ENCODE data around the gene RIMS1. TPM values are rescaled to one million over a fixed set of nuclear protein-coding genes. Genes with fewer than 3 reads are reported as not detected.

RIMS1 gene
- total and polyA plus RNA-seq, 12 donors, result 0.07 to 2.8 (median 0.20) TPM; not detected in 3

DNA sequence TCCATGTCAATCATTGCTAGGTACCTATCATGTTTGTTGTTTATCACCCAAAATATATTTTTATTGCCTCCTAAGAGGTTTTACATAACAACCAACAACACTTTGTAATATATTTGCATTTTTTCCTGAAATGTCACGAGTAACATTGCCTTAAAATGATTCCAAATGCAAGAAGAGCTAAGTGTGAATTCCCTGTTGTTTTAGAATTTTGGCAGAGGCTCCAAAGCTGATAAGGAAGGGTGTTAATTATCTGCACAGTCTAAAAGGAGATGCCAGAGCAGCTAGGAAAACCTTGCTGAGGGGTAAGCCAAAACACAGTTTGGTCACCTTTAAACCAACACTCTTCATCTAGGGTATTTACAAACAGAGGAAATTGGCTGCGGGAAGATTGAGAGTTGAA is 533.6 kb downstream of the RIMS1 start:
- 50 to 60% methylated on average over 2 of the region's 2 CpGs for WGBS, 2 donors

GRCh38 chr6:72420409-72420808 is 534.1 kb downstream of the RIMS1 start:
- no peaks in the 10 kb centered on the region for H3K4me1 ChIP-seq
- TF ChIP-seq, protein P1, sequence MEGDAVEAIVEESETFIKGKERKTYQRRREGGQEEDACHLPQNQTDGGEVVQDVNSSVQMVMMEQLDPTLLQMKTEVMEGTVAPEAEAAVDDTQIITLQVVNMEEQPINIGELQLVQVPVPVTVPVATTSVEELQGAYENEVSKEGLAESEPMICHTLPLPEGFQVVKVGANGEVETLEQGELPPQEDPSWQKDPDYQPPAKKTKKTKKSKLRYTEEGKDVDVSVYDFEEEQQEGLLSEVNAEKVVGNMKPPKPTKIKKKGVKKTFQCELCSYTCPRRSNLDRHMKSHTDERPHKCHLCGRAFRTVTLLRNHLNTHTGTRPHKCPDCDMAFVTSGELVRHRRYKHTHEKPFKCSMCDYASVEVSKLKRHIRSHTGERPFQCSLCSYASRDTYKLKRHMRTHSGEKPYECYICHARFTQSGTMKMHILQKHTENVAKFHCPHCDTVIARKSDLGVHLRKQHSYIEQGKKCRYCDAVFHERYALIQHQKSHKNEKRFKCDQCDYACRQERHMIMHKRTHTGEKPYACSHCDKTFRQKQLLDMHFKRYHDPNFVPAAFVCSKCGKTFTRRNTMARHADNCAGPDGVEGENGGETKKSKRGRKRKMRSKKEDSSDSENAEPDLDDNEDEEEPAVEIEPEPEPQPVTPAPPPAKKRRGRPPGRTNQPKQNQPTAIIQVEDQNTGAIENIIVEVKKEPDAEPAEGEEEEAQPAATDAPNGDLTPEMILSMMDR (IDR thresholded peaks at IDR 0.05), result no peak
- ATAC-seq (no peak), DNase-seq (no peak)
- intact Hi-C loops (cut with DNase I), result loop anchor here in 1 of 10 donors (10.0 kb wide), 1 partner anchor 924 kb away; no protein-coding TSS in a partner anchor
- no peaks in the 10 kb centered on the region for H3K9me3 ChIP-seq
- WGBS, 2 donors, result 54 to 59% methylated on average over 3 of the region's 3 CpGs
- H3K36me3 ChIP-seq, result no peaks in the 10 kb centered on the region
- peaks cover 0 to 14% (median 7%) of the 10 kb centered on the region in 7 donors for H3K27me3 ChIP-seq
- H3K4me3 ChIP-seq, result no peak overlapping the region
- no peak overlapping the region for H3K27ac ChIP-seq

More for the DNA sequence above, 533.6 kb downstream of the RIMS1 start:
- H3K36me3 ChIP-seq, result no peaks in the 10 kb centered on the region
- peaks cover 0 to 14% (median 8%) of the 10 kb centered on the region in 7 donors for H3K27me3 ChIP-seq
- ATAC-seq (no peak), DNase-seq (no peak)
- H3K27ac ChIP-seq, result no peak overlapping the region
- TF ChIP-seq, protein P1 (IDR thresholded peaks at IDR 0.05), result no peak
- H3K4me1 ChIP-seq, result no peaks in the 10 kb centered on the region
- intact Hi-C loops (cut with DNase I), result loop anchor here in 8 of 10 donors (10.0 kb wide), 6 partner anchors 705 to 925 kb away; no protein-coding TSS in a partner anchor
- no peak overlapping the region for H3K4me3 ChIP-seq
- H3K9me3 ChIP-seq, result no peaks in the 10 kb centered on the region

GRCh38 chr6:72421387-72421786 is 535.0 kb downstream of the RIMS1 start:
- no peak overlapping the region for H3K4me3 ChIP-seq
- H3K4me1 ChIP-seq, result no peaks in the 10 kb centered on the region
- DNase-seq (no peak), ATAC-seq (no peak)
- H3K27ac ChIP-seq, result no peak overlapping the region
- H3K36me3 ChIP-seq, result no peaks in the 10 kb centered on the region
- 83 to 90% methylated on average over 3 of the region's 3 CpGs for WGBS, 2 donors
- H3K27me3 ChIP-seq, result peaks cover 0 to 8% (median under 1%) of the 10 kb centered on the region in 7 donors
- intact Hi-C loops (cut with DNase I), result loop anchor here in 1 of 10 donors (10.0 kb wide), 1 partner anchor 923 kb away; no protein-coding TSS in a partner anchor
- H3K9me3 ChIP-seq, result no peaks in the 10 kb centered on the region
- TF ChIP-seq, protein P1 (IDR thresholded peaks at IDR 0.05), result no peak

GRCh38 chr6:72422171-72422570 is 535.8 kb downstream of the RIMS1 start:
- Histone ChIP-seq H3K9me3 (peaks cover 0 to 6% (median 0%) of the 10 kb centered on the region in 11 donors), H3K27ac (no peak overlapping the region), H3K36me3 (no peaks in the 10 kb centered on the region), H3K27me3 (peaks cover 0 to 4% (median 0%) of the 10 kb centered on the region in 7 donors), H3K4me1 (no peaks in the 10 kb centered on the region), H3K4me3 (no peak overlapping the region)
- intact Hi-C loops (cut with DNase I), result loop anchor here in 1 of 10 donors (10.0 kb wide), 1 partner anchor 923 kb away; no protein-coding TSS in a partner anchor
- TF ChIP-seq, protein P1 (IDR thresholded peaks at IDR 0.05), result no peak
- DNase-seq, result no peak
- no peak for ATAC-seq
- 87 to 100% methylated on average over 1 of the region's 1 CpG for WGBS, 2 donors

Data from heart right ventricle (tissue), 16 donors.